Transverse colon (tissue), 4 donors: ENCODE measurements around the gene MRPL14.

Experiments
- EP300 ChIP-seq: sonication (generic); formaldehyde crosslinking; IDR thresholded peaks from one replicate; pipeline ENCODE4 v1.6.1; 2017; ENCODE audit warnings: antibody characterized with exemption, low read depth
- POLR2A ChIP-seq: fragments of 450-650 bp; IDR thresholded peaks from one replicate; pipeline ENCODE4 v1.6.1; 2016; ENCODE audit warnings: antibody characterized with exemption, mild to moderate bottlenecking, moderate library complexity
- POLR2AphosphoS5 ChIP-seq, 3 donors: sonication (generic); formaldehyde crosslinking; IDR thresholded peaks; one replicate each; pipeline ENCODE4 v1.6.1; 2016; ENCODE audit warnings: antibody characterized with exemption in 3 of 3
- TF ChIP-seq, protein P1 (sequence below), 5 experiments: fragments of 200-600 bp in 3 of 5; fragments of 450-650 bp in 2 of 5; sonication (generic) in 3 of 5; IDR thresholded peaks; 1 replicate in 2 of 5; 2 replicates in 3 of 5; pipeline ENCODE4 v1.5.1; 2016 to 2017; ENCODE audit warnings: antibody characterized with exemption in 5 of 5, inconsistent platforms in 3 of 5, mild to moderate bottlenecking in 2 of 5, moderate library complexity in 1 of 5

- no peak for TF ChIP-seq POLR2A
- no peak for TF ChIP-seq POLR2AphosphoS5 (IDR thresholded peaks at IDR 0.05)
- TF ChIP-seq, protein P1, sequence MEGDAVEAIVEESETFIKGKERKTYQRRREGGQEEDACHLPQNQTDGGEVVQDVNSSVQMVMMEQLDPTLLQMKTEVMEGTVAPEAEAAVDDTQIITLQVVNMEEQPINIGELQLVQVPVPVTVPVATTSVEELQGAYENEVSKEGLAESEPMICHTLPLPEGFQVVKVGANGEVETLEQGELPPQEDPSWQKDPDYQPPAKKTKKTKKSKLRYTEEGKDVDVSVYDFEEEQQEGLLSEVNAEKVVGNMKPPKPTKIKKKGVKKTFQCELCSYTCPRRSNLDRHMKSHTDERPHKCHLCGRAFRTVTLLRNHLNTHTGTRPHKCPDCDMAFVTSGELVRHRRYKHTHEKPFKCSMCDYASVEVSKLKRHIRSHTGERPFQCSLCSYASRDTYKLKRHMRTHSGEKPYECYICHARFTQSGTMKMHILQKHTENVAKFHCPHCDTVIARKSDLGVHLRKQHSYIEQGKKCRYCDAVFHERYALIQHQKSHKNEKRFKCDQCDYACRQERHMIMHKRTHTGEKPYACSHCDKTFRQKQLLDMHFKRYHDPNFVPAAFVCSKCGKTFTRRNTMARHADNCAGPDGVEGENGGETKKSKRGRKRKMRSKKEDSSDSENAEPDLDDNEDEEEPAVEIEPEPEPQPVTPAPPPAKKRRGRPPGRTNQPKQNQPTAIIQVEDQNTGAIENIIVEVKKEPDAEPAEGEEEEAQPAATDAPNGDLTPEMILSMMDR (IDR thresholded peaks at IDR 0.05), result no peak
- TF ChIP-seq EP300, result no peak
Measured at GRCh38 chr6:44066394-44067172, 60.7 kb downstream of the MRPL14 start.
